ENCODE results near the gene TAS2R46. TPM values are rescaled to one million over a fixed set of nuclear protein-coding genes. Genes with fewer than 3 reads are reported as not detected.

The TAS2R46 gene
- total RNA-seq, 1 experiment from 2014 or later, result 0.46 TPM

DNA sequence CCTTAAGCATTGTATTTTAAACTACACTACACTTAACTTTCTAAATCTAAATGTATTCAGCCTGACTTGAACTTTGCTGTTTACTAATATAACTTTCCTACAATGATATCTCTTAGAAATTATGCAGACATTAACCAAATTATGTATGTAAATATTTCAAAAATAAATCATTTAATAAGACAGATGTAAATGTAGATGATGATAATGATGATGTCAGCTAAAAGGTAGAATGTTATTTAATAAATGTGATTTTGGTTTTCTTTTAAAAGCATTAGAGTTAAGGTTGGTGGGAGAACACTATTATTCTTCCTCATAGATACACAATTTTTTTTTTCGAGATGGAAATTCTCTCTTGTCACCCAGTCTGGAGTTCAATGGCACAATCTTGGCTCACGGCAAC lies 19.9 kb upstream of the TAS2R46 start:
- Histone ChIP-seq H3K4me3 (ENCODE audit: low read depth in 2 of 2, low read length in 2 of 2) (no peak overlapping the region), H3K27me3 (ENCODE audit: control insufficient read depth, insufficient read depth, low read length) (no peaks in the 10 kb centered on the region), H3K9me3 (ENCODE audit: control insufficient read depth, insufficient read depth, low read depth, low read length) (peaks cover 9% of the 10 kb centered on the region; the same call in 1 of the 2 replicates), H3K4me1 (ENCODE audit: control insufficient read depth, insufficient read depth, low read length) (no peaks in the 10 kb centered on the region), H3K27ac (ENCODE audit: low read length) (no peak overlapping the region), H3K36me3 (ENCODE audit: control insufficient read depth, insufficient read depth, low read length) (no peaks in the 10 kb centered on the region)
- ChIA-PET CTCF (no interaction called here), POLR2A (no interaction called here)
- intact Hi-C loops (cut with micrococcal nuclease; ENCODE audit: unreplicated experiment) (no loop called here), in situ Hi-C loops (cut with HindIII; ENCODE audit: low pct_unique_long_range_greater_than_20kb, low sequenced_read_pairs) (no loop called here)
- DNase-seq (ENCODE audit: low read depth, low spot score), result no peak
- no peak for ATAC-seq
- no TSS peak for BruUV-seq (replicated peaks)
- no peak for TF ChIP-seq SIN3A (IDR thresholded peaks at IDR 0.05; ENCODE audit: borderline replicate concordance, insufficient read depth, low read depth, low read length)
- TF ChIP-seq, protein P1, sequence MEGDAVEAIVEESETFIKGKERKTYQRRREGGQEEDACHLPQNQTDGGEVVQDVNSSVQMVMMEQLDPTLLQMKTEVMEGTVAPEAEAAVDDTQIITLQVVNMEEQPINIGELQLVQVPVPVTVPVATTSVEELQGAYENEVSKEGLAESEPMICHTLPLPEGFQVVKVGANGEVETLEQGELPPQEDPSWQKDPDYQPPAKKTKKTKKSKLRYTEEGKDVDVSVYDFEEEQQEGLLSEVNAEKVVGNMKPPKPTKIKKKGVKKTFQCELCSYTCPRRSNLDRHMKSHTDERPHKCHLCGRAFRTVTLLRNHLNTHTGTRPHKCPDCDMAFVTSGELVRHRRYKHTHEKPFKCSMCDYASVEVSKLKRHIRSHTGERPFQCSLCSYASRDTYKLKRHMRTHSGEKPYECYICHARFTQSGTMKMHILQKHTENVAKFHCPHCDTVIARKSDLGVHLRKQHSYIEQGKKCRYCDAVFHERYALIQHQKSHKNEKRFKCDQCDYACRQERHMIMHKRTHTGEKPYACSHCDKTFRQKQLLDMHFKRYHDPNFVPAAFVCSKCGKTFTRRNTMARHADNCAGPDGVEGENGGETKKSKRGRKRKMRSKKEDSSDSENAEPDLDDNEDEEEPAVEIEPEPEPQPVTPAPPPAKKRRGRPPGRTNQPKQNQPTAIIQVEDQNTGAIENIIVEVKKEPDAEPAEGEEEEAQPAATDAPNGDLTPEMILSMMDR (IDR thresholded peaks at IDR 0.05), result no peak

DNA sequence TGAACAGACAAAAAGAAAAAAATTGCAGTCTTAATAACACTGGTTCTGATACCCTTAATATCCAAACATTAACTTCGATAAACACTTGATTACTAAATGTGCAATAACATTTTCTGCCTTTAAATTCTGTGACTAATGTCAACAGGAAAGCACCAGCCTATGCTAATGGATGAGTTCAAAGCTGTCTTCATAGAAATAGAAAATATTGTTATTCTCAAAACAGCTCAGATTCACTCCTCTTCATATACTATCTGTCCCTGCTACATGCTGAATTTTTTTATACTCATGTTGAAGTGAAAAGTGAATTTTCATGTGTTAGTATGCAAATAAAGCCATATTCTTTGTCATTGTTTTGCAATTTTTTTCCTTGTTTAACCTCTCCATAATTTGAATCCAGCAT lies 16.2 kb upstream of the TAS2R46 start:
- TF ChIP-seq TCF7L2 (IDR thresholded peaks at IDR 0.05; ENCODE audit: low read depth, low read length) (no peak), POLR2AphosphoS5 (IDR thresholded peaks at IDR 0.05; ENCODE audit: low read depth, low read length) (no peak), SIN3A (IDR thresholded peaks at IDR 0.05; ENCODE audit: borderline replicate concordance, insufficient read depth, low read depth, low read length) (no peak)
- TF ChIP-seq, protein P2, sequence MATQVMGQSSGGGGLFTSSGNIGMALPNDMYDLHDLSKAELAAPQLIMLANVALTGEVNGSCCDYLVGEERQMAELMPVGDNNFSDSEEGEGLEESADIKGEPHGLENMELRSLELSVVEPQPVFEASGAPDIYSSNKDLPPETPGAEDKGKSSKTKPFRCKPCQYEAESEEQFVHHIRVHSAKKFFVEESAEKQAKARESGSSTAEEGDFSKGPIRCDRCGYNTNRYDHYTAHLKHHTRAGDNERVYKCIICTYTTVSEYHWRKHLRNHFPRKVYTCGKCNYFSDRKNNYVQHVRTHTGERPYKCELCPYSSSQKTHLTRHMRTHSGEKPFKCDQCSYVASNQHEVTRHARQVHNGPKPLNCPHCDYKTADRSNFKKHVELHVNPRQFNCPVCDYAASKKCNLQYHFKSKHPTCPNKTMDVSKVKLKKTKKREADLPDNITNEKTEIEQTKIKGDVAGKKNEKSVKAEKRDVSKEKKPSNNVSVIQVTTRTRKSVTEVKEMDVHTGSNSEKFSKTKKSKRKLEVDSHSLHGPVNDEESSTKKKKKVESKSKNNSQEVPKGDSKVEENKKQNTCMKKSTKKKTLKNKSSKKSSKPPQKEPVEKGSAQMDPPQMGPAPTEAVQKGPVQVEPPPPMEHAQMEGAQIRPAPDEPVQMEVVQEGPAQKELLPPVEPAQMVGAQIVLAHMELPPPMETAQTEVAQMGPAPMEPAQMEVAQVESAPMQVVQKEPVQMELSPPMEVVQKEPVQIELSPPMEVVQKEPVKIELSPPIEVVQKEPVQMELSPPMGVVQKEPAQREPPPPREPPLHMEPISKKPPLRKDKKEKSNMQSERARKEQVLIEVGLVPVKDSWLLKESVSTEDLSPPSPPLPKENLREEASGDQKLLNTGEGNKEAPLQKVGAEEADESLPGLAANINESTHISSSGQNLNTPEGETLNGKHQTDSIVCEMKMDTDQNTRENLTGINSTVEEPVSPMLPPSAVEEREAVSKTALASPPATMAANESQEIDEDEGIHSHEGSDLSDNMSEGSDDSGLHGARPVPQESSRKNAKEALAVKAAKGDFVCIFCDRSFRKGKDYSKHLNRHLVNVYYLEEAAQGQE (IDR thresholded peaks at IDR 0.05; ENCODE audit: insufficient read depth in 1 of 2, low read depth in 2 of 2, low read length in 1 of 2), result no peak
- TF ChIP-seq, protein P1 (IDR thresholded peaks at IDR 0.05), result no peak
- Histone ChIP-seq H3K9me3 (ENCODE audit: control insufficient read depth, insufficient read depth, low read depth, low read length) (peaks cover 9% of the 10 kb centered on the region; the same call in 1 of the 2 replicates), H3K4me3 (ENCODE audit: low read depth in 2 of 2, low read length in 2 of 2) (no peak overlapping the region), H3K4me1 (ENCODE audit: control insufficient read depth, insufficient read depth, low read length) (no peaks in the 10 kb centered on the region), H3K36me3 (ENCODE audit: control insufficient read depth, insufficient read depth, low read length) (no peaks in the 10 kb centered on the region), H3K27me3 (ENCODE audit: control insufficient read depth, insufficient read depth, low read length) (no peaks in the 10 kb centered on the region), H3K27ac (ENCODE audit: low read length) (no peak overlapping the region)
- ATAC-seq (no peak), DNase-seq (ENCODE audit: low read depth, low spot score) (no peak)
- POLR2A ChIA-PET, result no interaction called here
- BruUV-seq (replicated peaks), result no TSS peak
- intact Hi-C loops (cut with micrococcal nuclease; ENCODE audit: unreplicated experiment), result no loop called here
- in situ Hi-C loops (cut with HindIII; ENCODE audit: low pct_unique_long_range_greater_than_20kb, low sequenced_read_pairs), result no loop called here
- CTCF ChIA-PET, result no interaction called here
